Loucy (cell line): Measurements from ENCODE around the gene ETS1.

Source experiments
- H2AFZ ChIP-seq: fragments of 200-600 bp; sonication (generic); 2 replicates; pipeline ENCODE4 v1.6.0; 2016; ENCODE audit warnings: antibody characterized with exemption, mild to moderate bottlenecking, low read length, moderate library complexity
- H3F3A ChIP-seq: fragments of 200-600 bp; 2 replicates; pipeline ENCODE4 v1.6.0; 2016; ENCODE audit warnings: antibody characterized with exemption, low read depth, mild to moderate bottlenecking
- H3K27me3 ChIP-seq: fragments of 200-600 bp; sonication (generic); 2 replicates; pipeline ENCODE4 v1.6.1; 2014; ENCODE audit warnings: low read length, mild to moderate bottlenecking; ENCODE audit not compliant: insufficient read depth, poor library complexity, severe bottlenecking
- H3K36me3 ChIP-seq: fragments of 200-600 bp; sonication (generic); 2 replicates; pipeline ENCODE4 v1.6.1; 2016; ENCODE audit warnings: low read length; ENCODE audit not compliant: insufficient read depth
- H3K4me1 ChIP-seq: fragments of 200-600 bp; sonication (generic); 2 replicates; pipeline ENCODE4 v1.5.1; 2014; ENCODE audit warnings: low read length, mild to moderate bottlenecking; ENCODE audit not compliant: insufficient read depth, poor library complexity, severe bottlenecking
- H3K4me2 ChIP-seq: fragments of 200-600 bp; sonication (generic); 2 replicates; pipeline ENCODE4 v1.6.0; 2014; ENCODE audit warnings: antibody characterized with exemption, low read length, low read depth, mild to moderate bottlenecking; ENCODE audit not compliant: poor library complexity, severe bottlenecking
- H3K4me3 ChIP-seq: fragments of 200-600 bp; sonication (generic); 2 replicates; pipeline ENCODE4 v1.5.1; 2014; ENCODE audit warnings: low read length, mild to moderate bottlenecking, mixed read lengths; ENCODE audit not compliant: poor library complexity, severe bottlenecking
- H3K79me2 ChIP-seq: fragments of 200-600 bp; sonication (generic); 2 replicates; pipeline ENCODE4 v1.6.1; 2014; ENCODE audit warnings: low read length; ENCODE audit not compliant: insufficient read depth
- H3K9ac ChIP-seq: fragments of 200-600 bp; sonication (generic); 2 replicates; pipeline ENCODE4 v1.6.0; 2014; ENCODE audit warnings: mild to moderate bottlenecking, low read depth, low read length, moderate library complexity; ENCODE audit not compliant: poor library complexity, severe bottlenecking
- H3K9me2 ChIP-seq: fragments of 200-600 bp; sonication (generic); replicated peaks from 2 replicates; pipeline ENCODE4 v1.6.1; 2016; ENCODE audit warnings: low read depth, low read length, mixed read lengths
- H3K9me3 ChIP-seq: fragments of 200-600 bp; sonication (generic); 2 replicates; pipeline ENCODE4 v1.6.1; 2014; ENCODE audit warnings: mild to moderate bottlenecking, antibody characterized with exemption, low read length, low read depth; ENCODE audit not compliant: insufficient read depth
- H4K20me1 ChIP-seq: fragments of 200-600 bp; sonication (generic); 2 replicates; pipeline ENCODE4 v1.6.0; 2014; ENCODE audit warnings: antibody characterized with exemption, low read length, mild to moderate bottlenecking; ENCODE audit not compliant: insufficient read depth, poor library complexity, severe bottlenecking
- EZH2phosphoT487 ChIP-seq: fragments of 200-600 bp; IDR thresholded peaks from 2 replicates; pipeline ENCODE4 v1.6.1; 2018; ENCODE audit warnings: antibody characterized with exemption, mild to moderate bottlenecking, moderate library complexity, borderline replicate concordance
- TF ChIP-seq, protein P1 (sequence below): fragments of 200-600 bp; sonication (generic); conservative IDR thresholded peaks from 2 replicates; pipeline ENCODE4 v1.5.1; 2014; ENCODE audit warnings: mild to moderate bottlenecking, antibody characterized with exemption, low read length

Gene ETS1

DNA sequence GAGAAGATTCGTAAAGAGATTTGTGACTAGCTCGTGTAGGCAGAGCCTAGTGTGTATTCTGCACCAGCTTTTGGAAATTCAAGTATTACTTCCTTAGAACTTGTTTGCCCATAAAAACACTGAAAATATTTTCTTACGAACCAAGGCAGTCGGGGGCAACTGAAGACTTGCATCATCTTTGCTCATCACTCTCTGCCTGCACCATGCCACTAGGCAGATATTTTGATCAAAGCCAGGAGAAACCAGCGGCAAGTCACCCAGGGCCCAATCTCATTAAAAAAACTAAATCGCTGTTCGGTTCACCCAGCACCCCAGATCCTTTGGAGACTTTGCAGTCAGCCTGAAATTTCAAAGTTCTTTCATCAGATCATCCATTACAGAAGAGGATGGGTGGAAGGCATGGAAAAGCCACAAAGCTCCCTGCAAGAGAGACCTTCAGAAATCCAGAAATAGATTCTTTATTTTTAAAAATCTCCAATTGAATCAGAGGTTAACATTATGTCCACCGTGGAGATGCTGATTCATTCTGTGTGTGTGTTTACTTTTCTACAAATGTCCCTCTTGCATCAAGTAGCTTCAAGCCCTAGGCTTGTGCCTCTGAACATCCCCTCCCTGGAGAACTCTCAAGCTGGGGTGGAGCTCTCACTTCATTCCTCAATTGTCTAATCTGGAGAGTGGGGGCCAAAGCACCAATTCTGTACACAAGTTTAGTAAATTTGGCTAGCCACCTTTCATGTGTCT lies 78.4 kb downstream of the ETS1 start:
- Histone ChIP-seq H3K36me3 (peaks cover 69% of the 10 kb centered on the region; the same call in 1 of the 2 replicates), H3K9me3 (no peaks in the 10 kb centered on the region), H2AFZ (no peak overlapping the region), H3K27me3 (no peaks in the 10 kb centered on the region), H3F3A (no peaks in the 10 kb centered on the region), H4K20me1 (peaks cover 99% of the 10 kb centered on the region), H3K79me2 (peaks cover 100% of the 10 kb centered on the region), H3K4me1 (peaks cover 92% of the 10 kb centered on the region), H3K9me2 (no peaks in the 10 kb centered on the region), H3K9ac (peak overlapping the region; percentile 34), H3K4me3 (peak overlapping the region; percentile 33), H3K4me2 (peak overlapping the region; percentile 96)
- TF ChIP-seq, protein P1, sequence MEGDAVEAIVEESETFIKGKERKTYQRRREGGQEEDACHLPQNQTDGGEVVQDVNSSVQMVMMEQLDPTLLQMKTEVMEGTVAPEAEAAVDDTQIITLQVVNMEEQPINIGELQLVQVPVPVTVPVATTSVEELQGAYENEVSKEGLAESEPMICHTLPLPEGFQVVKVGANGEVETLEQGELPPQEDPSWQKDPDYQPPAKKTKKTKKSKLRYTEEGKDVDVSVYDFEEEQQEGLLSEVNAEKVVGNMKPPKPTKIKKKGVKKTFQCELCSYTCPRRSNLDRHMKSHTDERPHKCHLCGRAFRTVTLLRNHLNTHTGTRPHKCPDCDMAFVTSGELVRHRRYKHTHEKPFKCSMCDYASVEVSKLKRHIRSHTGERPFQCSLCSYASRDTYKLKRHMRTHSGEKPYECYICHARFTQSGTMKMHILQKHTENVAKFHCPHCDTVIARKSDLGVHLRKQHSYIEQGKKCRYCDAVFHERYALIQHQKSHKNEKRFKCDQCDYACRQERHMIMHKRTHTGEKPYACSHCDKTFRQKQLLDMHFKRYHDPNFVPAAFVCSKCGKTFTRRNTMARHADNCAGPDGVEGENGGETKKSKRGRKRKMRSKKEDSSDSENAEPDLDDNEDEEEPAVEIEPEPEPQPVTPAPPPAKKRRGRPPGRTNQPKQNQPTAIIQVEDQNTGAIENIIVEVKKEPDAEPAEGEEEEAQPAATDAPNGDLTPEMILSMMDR, result no peak
- no peak for TF ChIP-seq EZH2phosphoT487

DNA sequence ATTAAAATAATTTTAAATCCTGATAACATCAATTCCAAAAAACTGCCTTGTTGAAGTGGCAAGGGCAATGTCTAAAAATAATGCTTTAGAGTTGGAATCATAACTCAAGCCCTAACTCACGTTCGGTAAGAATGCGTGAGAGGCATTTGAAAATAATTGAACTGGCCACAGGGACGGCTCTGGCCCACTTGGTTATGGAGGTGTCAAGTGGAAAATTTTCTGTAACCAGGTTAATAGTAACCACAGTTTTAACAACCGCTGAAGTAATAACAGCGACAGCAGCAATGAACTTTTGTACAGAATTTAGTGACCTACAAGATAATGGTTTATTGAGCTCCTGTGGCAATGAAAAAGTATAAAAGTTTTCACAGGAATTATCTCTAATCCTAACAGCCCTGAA lies 79.4 kb downstream of the ETS1 start:
- Histone ChIP-seq H3K4me3 (peak overlapping the region; percentile 33), H3K4me2 (peak overlapping the region; percentile 96), H3K79me2 (peaks cover 100% of the 10 kb centered on the region), H4K20me1 (peaks cover 99% of the 10 kb centered on the region), H3F3A (no peaks in the 10 kb centered on the region), H3K9me2 (no peaks in the 10 kb centered on the region), H3K4me1 (peaks cover 92% of the 10 kb centered on the region), H2AFZ (no peak overlapping the region), H3K9me3 (no peaks in the 10 kb centered on the region), H3K27me3 (no peaks in the 10 kb centered on the region), H3K36me3 (peaks cover 60% of the 10 kb centered on the region; the same call in 1 of the 2 replicates), H3K9ac (peak overlapping the region; percentile 34)
- no peak for TF ChIP-seq EZH2phosphoT487
- TF ChIP-seq, protein P1, result no peak

DNA sequence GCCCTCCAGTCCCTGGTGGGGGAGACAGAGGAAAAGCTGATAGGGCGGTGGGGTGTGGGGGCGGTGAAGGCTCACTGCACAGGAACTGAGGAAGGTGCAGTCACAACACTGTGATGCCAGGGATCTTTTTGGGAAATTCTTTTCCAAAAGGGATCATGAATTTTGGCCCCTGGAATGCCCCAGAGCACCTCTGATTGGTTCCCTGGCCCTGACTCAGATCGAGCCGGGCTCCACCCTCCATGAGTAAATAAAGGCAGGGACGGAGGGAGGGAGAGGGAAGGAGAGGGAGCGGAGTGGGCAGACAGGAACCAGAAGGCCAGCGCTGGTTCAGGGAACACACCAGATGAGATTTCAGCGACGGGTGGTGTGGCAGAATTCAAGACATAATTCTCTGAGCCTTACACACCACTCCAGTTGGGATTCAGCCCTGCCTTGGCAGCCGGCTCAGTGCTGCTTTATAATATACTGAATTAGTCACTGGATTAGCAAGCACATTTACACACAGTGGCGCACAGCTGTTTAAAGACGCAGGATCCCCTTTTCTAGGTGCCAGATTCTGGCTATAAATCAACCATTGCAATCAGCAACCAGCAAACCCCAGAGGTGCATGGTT lies 80.3 kb downstream of the ETS1 start:
- H2AFZ ChIP-seq, result no peak overlapping the region
- H3K4me3 ChIP-seq, result peak overlapping the region; percentile 33
- no peak overlapping the region for H3K9ac ChIP-seq
- H3K4me1 ChIP-seq, result peaks cover 92% of the 10 kb centered on the region
- H3K9me3 ChIP-seq, result no peaks in the 10 kb centered on the region
- peaks cover 100% of the 10 kb centered on the region for H3K79me2 ChIP-seq
- H3F3A ChIP-seq, result no peaks in the 10 kb centered on the region
- peaks cover 100% of the 10 kb centered on the region for H4K20me1 ChIP-seq
- peaks cover 51% of the 10 kb centered on the region; the same call in 1 of the 2 replicates for H3K36me3 ChIP-seq
- peak overlapping the region; percentile 96 for H3K4me2 ChIP-seq
- no peaks in the 10 kb centered on the region for H3K9me2 ChIP-seq
- TF ChIP-seq, protein P1, result no peak
- TF ChIP-seq EZH2phosphoT487, result no peak
- H3K27me3 ChIP-seq, result no peaks in the 10 kb centered on the region
